ENCODE measurements around the gene PRKCE. TPM values are rescaled to one million over a fixed set of nuclear protein-coding genes. Genes with fewer than 3 reads are reported as not detected.

The PRKCE gene
- total RNA-seq, 1 donor from 2014 or later: 18.4 TPM

- peaks cover 4% of the 10 kb centered on the region for H3K9me3 Mint-ChIP-seq
- no peak overlapping the region for H3K27ac Mint-ChIP-seq
- H3K36me3 Mint-ChIP-seq: no peaks in the 10 kb centered on the region
- H3K4me3 Mint-ChIP-seq: no peak overlapping the region
- no peak for DNase-seq (ENCODE audit: low spot score in 2 of 2, unreplicated experiment in 2 of 2)
- TF ChIP-seq CTCF (IDR thresholded peaks at IDR 0.05; ENCODE audit: unreplicated experiment): no peak
- no peaks in the 10 kb centered on the region for H3K27me3 Mint-ChIP-seq (ENCODE audit: low read depth)
- H3K4me1 Mint-ChIP-seq: peaks cover 15% of the 10 kb centered on the region
Observed at GRCh38 chr2:45773909-45774308, 122.4 kb downstream of the PRKCE start.

- H3K4me3 Mint-ChIP-seq: no peak overlapping the region
- H3K36me3 Mint-ChIP-seq: peaks cover under 1% of the 10 kb centered on the region
- no peak for DNase-seq (ENCODE audit: low spot score in 2 of 2, unreplicated experiment in 2 of 2)
- H3K27me3 Mint-ChIP-seq (ENCODE audit: low read depth): no peaks in the 10 kb centered on the region
- H3K4me1 Mint-ChIP-seq: peaks cover 15% of the 10 kb centered on the region
- H3K27ac Mint-ChIP-seq: no peak overlapping the region
- H3K9me3 Mint-ChIP-seq: peaks cover 9% of the 10 kb centered on the region
- no peak for TF ChIP-seq CTCF (IDR thresholded peaks at IDR 0.05; ENCODE audit: unreplicated experiment)
Observed at GRCh38 chr2:45774688-45775244, 123.3 kb downstream of the PRKCE start.

- DNase-seq (ENCODE audit: low spot score in 2 of 2, unreplicated experiment in 2 of 2): no peak
- TF ChIP-seq CTCF (IDR thresholded peaks at IDR 0.05; ENCODE audit: unreplicated experiment): no peak
- peaks cover 4% of the 10 kb centered on the region for H3K4me1 Mint-ChIP-seq
- peaks cover 12% of the 10 kb centered on the region for H3K9me3 Mint-ChIP-seq
- peaks cover 1% of the 10 kb centered on the region for H3K36me3 Mint-ChIP-seq
- H3K4me3 Mint-ChIP-seq: no peak overlapping the region
- peak overlapping the region; percentile 21 for H3K27ac Mint-ChIP-seq
- no peaks in the 10 kb centered on the region for H3K27me3 Mint-ChIP-seq (ENCODE audit: low read depth)
Observed at GRCh38 chr2:45776160-45776955, 124.9 kb downstream of the PRKCE start.

- no peak overlapping the region for H3K4me3 Mint-ChIP-seq
- H3K27me3 Mint-ChIP-seq (ENCODE audit: low read depth): no peaks in the 10 kb centered on the region
- H3K4me1 Mint-ChIP-seq: no peaks in the 10 kb centered on the region
- DNase-seq (ENCODE audit: low spot score in 2 of 2, unreplicated experiment in 2 of 2): no peak
- H3K36me3 Mint-ChIP-seq: peaks cover 1% of the 10 kb centered on the region
- H3K9me3 Mint-ChIP-seq: peaks cover 12% of the 10 kb centered on the region
- TF ChIP-seq CTCF (IDR thresholded peaks at IDR 0.05; ENCODE audit: unreplicated experiment): peak; percentile 45
- H3K27ac Mint-ChIP-seq: no peak overlapping the region
Observed at GRCh38 chr2:45777996-45778719, 126.7 kb downstream of the PRKCE start.

GRCh38 chr2:45778720-45779171 lies 127.3 kb downstream of the PRKCE start:
- no peak for TF ChIP-seq CTCF (IDR thresholded peaks at IDR 0.05; ENCODE audit: unreplicated experiment)
- no peaks in the 10 kb centered on the region for H3K27me3 Mint-ChIP-seq (ENCODE audit: low read depth)
- H3K36me3 Mint-ChIP-seq: peaks cover 1% of the 10 kb centered on the region
- H3K4me1 Mint-ChIP-seq: no peaks in the 10 kb centered on the region
- no peak for DNase-seq (ENCODE audit: low spot score in 2 of 2, unreplicated experiment in 2 of 2)
- H3K4me3 Mint-ChIP-seq: no peak overlapping the region
- no peak overlapping the region for H3K27ac Mint-ChIP-seq
- peaks cover 12% of the 10 kb centered on the region for H3K9me3 Mint-ChIP-seq

All from mesothelial cell of epicardium (in vitro differentiated cells).